Measurements from ENCODE around the gene CCDC148. TPM values are rescaled to one million over a fixed set of nuclear protein-coding genes. Genes with fewer than 3 reads are reported as not detected.

CCDC148 gene
- total and polyA plus RNA-seq, 4 experiments from 2014 or later, result not detected

GRCh38 chr2:158391876-158392275 lies 64.7 kb downstream of the CCDC148 start:
- Histone ChIP-seq H3K27me3 (ENCODE audit: insufficient read depth, low read length) (no peaks in the 10 kb centered on the region), H3K4me1 (ENCODE audit: insufficient read depth, low read length) (peaks cover 8% of the 10 kb centered on the region), H3K9me3 (ENCODE audit: control insufficient read depth in 1 of 2, low read length in 2 of 2) (no peaks in the 10 kb centered on the region), H3K27ac (ENCODE audit: low read depth, low read length) (no peak overlapping the region), H3K4me3 (ENCODE audit: low read length in 2 of 2) (no peak overlapping the region), H3K36me3 (ENCODE audit: insufficient read depth, low read length) (no peaks in the 10 kb centered on the region)
- peaks cover 0 to 5% (median 0%) of the 10 kb centered on the region in 8 donors for H3K9me3 Mint-ChIP-seq
- POLR2A ChIA-PET (ENCODE audit: partially characterized antibody), result no interaction called here
- no peaks in the 10 kb centered on the region for H3K36me3 Mint-ChIP-seq
- peaks cover 7 to 9% of the 10 kb centered on the region in 2 donors for H3K27me3 Mint-ChIP-seq
- intact Hi-C loops (cut with micrococcal nuclease), result no loop called here
- H3K4me3 Mint-ChIP-seq, result no peak overlapping the region
- peak in 3 of 5 donors; percentile 1 to 15 (median 3) for DNase-seq
- peak overlapping the region in 1 of 7 donors; percentile 12 for H3K27ac Mint-ChIP-seq
- CTCF ChIA-PET (ENCODE audit: partially characterized antibody), result no interaction called here
- peaks cover 6 to 8% (median 7%) of the 10 kb centered on the region in 4 donors for H3K4me1 Mint-ChIP-seq

- H3K36me3 Mint-ChIP-seq, result no peaks in the 10 kb centered on the region
- no peak for DNase-seq
- peaks cover 0 to 5% (median 0%) of the 10 kb centered on the region in 8 donors for H3K9me3 Mint-ChIP-seq
- H3K27me3 ChIP-seq (ENCODE audit: insufficient read depth, low read length), result no peaks in the 10 kb centered on the region
- H3K4me3 Mint-ChIP-seq, result no peak overlapping the region
- H3K4me1 ChIP-seq (ENCODE audit: insufficient read depth, low read length), result peaks cover 8% of the 10 kb centered on the region
- H3K27ac ChIP-seq (ENCODE audit: low read depth, low read length), result no peak overlapping the region
- H3K27ac Mint-ChIP-seq, result peak overlapping the region in 1 of 7 donors; percentile 12
- no peaks in the 10 kb centered on the region for H3K36me3 ChIP-seq (ENCODE audit: insufficient read depth, low read length)
- H3K9me3 ChIP-seq (ENCODE audit: control insufficient read depth in 1 of 2, low read length in 2 of 2), result no peaks in the 10 kb centered on the region
- H3K27me3 Mint-ChIP-seq, result peaks cover 2 to 4% of the 10 kb centered on the region in 2 donors
- H3K4me3 ChIP-seq (ENCODE audit: low read length in 2 of 2), result no peak overlapping the region
- ChIA-PET POLR2A (ENCODE audit: partially characterized antibody) (no interaction called here), CTCF (ENCODE audit: partially characterized antibody) (no interaction called here)
- intact Hi-C loops (cut with micrococcal nuclease), result no loop called here
- H3K4me1 Mint-ChIP-seq, result peaks cover 6 to 8% (median 7%) of the 10 kb centered on the region in 4 donors
Observed at GRCh38 chr2:158391361-158391760, 65.2 kb downstream of the CCDC148 start.

- intact Hi-C loops (cut with micrococcal nuclease), result no loop called here
- Histone ChIP-seq H3K9me3 (ENCODE audit: control insufficient read depth in 1 of 2, low read length in 2 of 2) (no peaks in the 10 kb centered on the region), H3K27ac (ENCODE audit: low read depth, low read length) (no peak overlapping the region), H3K4me1 (ENCODE audit: insufficient read depth, low read length) (peaks cover 8% of the 10 kb centered on the region), H3K4me3 (ENCODE audit: low read length in 2 of 2) (no peak overlapping the region), H3K36me3 (ENCODE audit: insufficient read depth, low read length) (no peaks in the 10 kb centered on the region), H3K27me3 (ENCODE audit: insufficient read depth, low read length) (no peaks in the 10 kb centered on the region)
- DNase-seq, result no peak
- POLR2A ChIA-PET (ENCODE audit: partially characterized antibody), result no interaction called here
- H3K36me3 Mint-ChIP-seq, result no peaks in the 10 kb centered on the region
- CTCF ChIA-PET (ENCODE audit: partially characterized antibody), result no interaction called here
- H3K27me3 Mint-ChIP-seq, result peaks cover 0 to 3% of the 10 kb centered on the region in 2 donors
- H3K27ac Mint-ChIP-seq, result no peak overlapping the region
- no peak overlapping the region for H3K4me3 Mint-ChIP-seq
- peaks cover 0 to 5% (median 0%) of the 10 kb centered on the region in 8 donors for H3K9me3 Mint-ChIP-seq
- peaks cover 6 to 8% (median 7%) of the 10 kb centered on the region in 4 donors for H3K4me1 Mint-ChIP-seq
Observed at GRCh38 chr2:158388159-158388558, 68.4 kb downstream of the CCDC148 start.

DNA sequence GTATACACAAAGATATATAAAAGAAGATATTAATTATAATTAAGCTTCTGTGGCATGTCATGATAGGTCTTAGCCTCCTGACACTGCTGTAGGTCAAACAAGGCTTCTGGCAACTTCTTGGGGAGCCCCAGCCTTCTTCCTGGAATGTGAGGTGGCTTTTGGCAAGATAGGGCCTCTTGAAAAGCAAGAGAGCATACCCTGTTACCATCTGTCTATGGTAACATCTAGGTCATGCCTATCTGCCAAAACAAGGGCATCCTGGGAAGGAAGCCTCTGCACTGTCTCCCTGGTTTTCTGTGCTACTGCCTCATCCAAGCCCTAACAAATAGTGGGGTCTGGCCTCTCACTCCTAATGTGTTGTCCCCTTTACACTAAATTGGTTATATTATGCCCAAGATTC lies 70.9 kb downstream of the CCDC148 start:
- H3K4me1 Mint-ChIP-seq, result no peaks in the 10 kb centered on the region
- H3K27ac Mint-ChIP-seq, result no peak overlapping the region
- intact Hi-C loops (cut with micrococcal nuclease), result no loop called here
- Histone ChIP-seq H3K4me3 (ENCODE audit: low read length in 2 of 2) (no peak overlapping the region), H3K9me3 (ENCODE audit: control insufficient read depth in 1 of 2, low read length in 2 of 2) (no peaks in the 10 kb centered on the region), H3K27me3 (ENCODE audit: insufficient read depth, low read length) (no peaks in the 10 kb centered on the region), H3K4me1 (ENCODE audit: insufficient read depth, low read length) (no peaks in the 10 kb centered on the region), H3K36me3 (ENCODE audit: insufficient read depth, low read length) (no peaks in the 10 kb centered on the region), H3K27ac (ENCODE audit: low read depth, low read length) (no peak overlapping the region)
- H3K36me3 Mint-ChIP-seq, result no peaks in the 10 kb centered on the region
- H3K9me3 Mint-ChIP-seq, result peaks cover 0 to 7% (median 0%) of the 10 kb centered on the region in 8 donors
- ChIA-PET POLR2A (ENCODE audit: partially characterized antibody) (no interaction called here), CTCF (ENCODE audit: partially characterized antibody) (no interaction called here)
- no peak overlapping the region for H3K4me3 Mint-ChIP-seq
- peaks cover 3 to 5% of the 10 kb centered on the region in 2 donors for H3K27me3 Mint-ChIP-seq
- no peak for DNase-seq

- no peak for DNase-seq
- ChIA-PET POLR2A (ENCODE audit: partially characterized antibody) (no interaction called here), CTCF (ENCODE audit: partially characterized antibody) (no interaction called here)
- H3K4me3 Mint-ChIP-seq, result peak overlapping the region in 1 of 8 donors; percentile 45
- no peaks in the 10 kb centered on the region for H3K36me3 ChIP-seq (ENCODE audit: insufficient read depth, low read length)
- H3K4me1 Mint-ChIP-seq, result no peaks in the 10 kb centered on the region
- no peaks in the 10 kb centered on the region for H3K9me3 ChIP-seq (ENCODE audit: control insufficient read depth in 1 of 2, low read length in 2 of 2)
- no peak overlapping the region for H3K27ac ChIP-seq (ENCODE audit: low read depth, low read length)
- no peak overlapping the region for H3K4me3 ChIP-seq (ENCODE audit: low read length in 2 of 2)
- no peaks in the 10 kb centered on the region for H3K27me3 ChIP-seq (ENCODE audit: insufficient read depth, low read length)
- peaks cover 0 to 2% (median 0%) of the 10 kb centered on the region in 8 donors for H3K9me3 Mint-ChIP-seq
- H3K4me1 ChIP-seq (ENCODE audit: insufficient read depth, low read length), result no peaks in the 10 kb centered on the region
- H3K27ac Mint-ChIP-seq, result no peak overlapping the region
- peaks cover 3% of the 10 kb centered on the region in 2 donors for H3K27me3 Mint-ChIP-seq
- no peaks in the 10 kb centered on the region for H3K36me3 Mint-ChIP-seq
- intact Hi-C loops (cut with micrococcal nuclease), result no loop called here
Observed at GRCh38 chr2:158381978-158382377, 74.6 kb downstream of the CCDC148 start.

- no peaks in the 10 kb centered on the region for H3K4me1 Mint-ChIP-seq
- DNase-seq, result no peak
- CTCF ChIA-PET (ENCODE audit: partially characterized antibody), result no interaction called here
- peaks cover 0 to 2% (median 0%) of the 10 kb centered on the region in 8 donors for H3K9me3 Mint-ChIP-seq
- H3K4me3 Mint-ChIP-seq, result no peak overlapping the region
- Histone ChIP-seq H3K9me3 (ENCODE audit: control insufficient read depth in 1 of 2, low read length in 2 of 2) (no peaks in the 10 kb centered on the region), H3K4me3 (ENCODE audit: low read length in 2 of 2) (no peak overlapping the region), H3K27me3 (ENCODE audit: insufficient read depth, low read length) (no peaks in the 10 kb centered on the region), H3K36me3 (ENCODE audit: insufficient read depth, low read length) (no peaks in the 10 kb centered on the region), H3K27ac (ENCODE audit: low read depth, low read length) (no peak overlapping the region), H3K4me1 (ENCODE audit: insufficient read depth, low read length) (no peaks in the 10 kb centered on the region)
- no peaks in the 10 kb centered on the region for H3K36me3 Mint-ChIP-seq
- H3K27ac Mint-ChIP-seq, result no peak overlapping the region
- POLR2A ChIA-PET (ENCODE audit: partially characterized antibody), result no interaction called here
- intact Hi-C loops (cut with micrococcal nuclease), result no loop called here
- H3K27me3 Mint-ChIP-seq, result peaks cover 3 to 5% of the 10 kb centered on the region in 2 donors
Observed at GRCh38 chr2:158381205-158381604, 75.3 kb downstream of the CCDC148 start.

GRCh38 chr2:158380746-158381145 lies 75.8 kb downstream of the CCDC148 start:
- no peak overlapping the region for H3K4me3 Mint-ChIP-seq
- peaks cover 3 to 5% of the 10 kb centered on the region in 2 donors for H3K27me3 Mint-ChIP-seq
- H3K36me3 Mint-ChIP-seq, result no peaks in the 10 kb centered on the region
- no peaks in the 10 kb centered on the region for H3K4me1 Mint-ChIP-seq
- no peaks in the 10 kb centered on the region for H3K9me3 ChIP-seq (ENCODE audit: control insufficient read depth in 1 of 2, low read length in 2 of 2)
- no peak overlapping the region for H3K27ac ChIP-seq (ENCODE audit: low read depth, low read length)
- no peak for DNase-seq
- H3K36me3 ChIP-seq (ENCODE audit: insufficient read depth, low read length), result no peaks in the 10 kb centered on the region
- ChIA-PET CTCF (ENCODE audit: partially characterized antibody) (no interaction called here), POLR2A (ENCODE audit: partially characterized antibody) (no interaction called here)
- intact Hi-C loops (cut with micrococcal nuclease), result no loop called here
- H3K9me3 Mint-ChIP-seq, result peaks cover 0 to 2% (median 0%) of the 10 kb centered on the region in 8 donors
- H3K27me3 ChIP-seq (ENCODE audit: insufficient read depth, low read length), result no peaks in the 10 kb centered on the region
- H3K4me1 ChIP-seq (ENCODE audit: insufficient read depth, low read length), result no peaks in the 10 kb centered on the region
- H3K4me3 ChIP-seq (ENCODE audit: low read length in 2 of 2), result no peak overlapping the region
- no peak overlapping the region for H3K27ac Mint-ChIP-seq

- no peaks in the 10 kb centered on the region for H3K27me3 ChIP-seq (ENCODE audit: insufficient read depth, low read length)
- no peak for DNase-seq
- H3K4me3 ChIP-seq (ENCODE audit: low read length in 2 of 2), result no peak overlapping the region
- H3K4me3 Mint-ChIP-seq, result no peak overlapping the region
- ChIA-PET CTCF (ENCODE audit: partially characterized antibody) (no interaction called here), POLR2A (ENCODE audit: partially characterized antibody) (no interaction called here)
- H3K9me3 Mint-ChIP-seq, result peaks cover 0 to 2% (median 0%) of the 10 kb centered on the region in 8 donors
- H3K36me3 ChIP-seq (ENCODE audit: insufficient read depth, low read length), result no peaks in the 10 kb centered on the region
- H3K9me3 ChIP-seq (ENCODE audit: control insufficient read depth in 1 of 2, low read length in 2 of 2), result no peaks in the 10 kb centered on the region
- H3K36me3 Mint-ChIP-seq, result no peaks in the 10 kb centered on the region
- H3K4me1 ChIP-seq (ENCODE audit: insufficient read depth, low read length), result no peaks in the 10 kb centered on the region
- no peak overlapping the region for H3K27ac ChIP-seq (ENCODE audit: low read depth, low read length)
- H3K27me3 Mint-ChIP-seq, result peaks cover 3 to 5% of the 10 kb centered on the region in 2 donors
- no peak overlapping the region for H3K27ac Mint-ChIP-seq
- intact Hi-C loops (cut with micrococcal nuclease), result no loop called here
- no peaks in the 10 kb centered on the region for H3K4me1 Mint-ChIP-seq
Observed at GRCh38 chr2:158378926-158379325, 77.6 kb downstream of the CCDC148 start.

All from CD4-positive, alpha-beta memory T cell (primary cell).